Left lung (tissue), 10 donors: ENCODE data around the gene PRLR. TPM values are rescaled to one million over a fixed set of nuclear protein-coding genes. Genes with fewer than 3 reads are reported as not detected.

Source experiments
- ATAC-seq: fragments of 200-7000 bp; cut with Tn5 transposase; one replicate; pipeline ENCODE4 v1.9.1; 2020; ENCODE audit warnings: moderate library complexity
- DNase-seq, 4 donors: peaks; one replicate each; pipeline ENCODE4 v3.0.0-alpha.2; 2013 to 2020
- H3K27ac ChIP-seq, 2 donors: fragments of 200-600 bp; sonication (generic) in 1 of 2; one replicate each; pipeline versions ENCODE4 v1.5.0 to v1.8.0; 2020 to 2021
- H3K27me3 ChIP-seq, 2 donors: fragments of 200-600 bp; sonication (generic) in 1 of 2; one replicate each; pipeline versions ENCODE4 v1.5.0 to v1.8.0; 2020 to 2021
- H3K36me3 ChIP-seq, 2 donors: fragments of 200-600 bp; sonication (generic) in 1 of 2; one replicate each; pipeline versions ENCODE4 v1.5.0 to v1.8.0; 2020 to 2021
- H3K4me1 ChIP-seq, 2 donors: fragments of 200-600 bp; one replicate each; pipeline ENCODE4 v1.8.0; 2021
- H3K4me3 ChIP-seq, 2 donors: fragments of 200-600 bp; sonication (generic) in 1 of 2; one replicate each; pipeline versions ENCODE4 v1.5.0 to v1.8.0; 2020 to 2021; ENCODE audit warnings: mild to moderate bottlenecking in 1 of 2
- H3K9me3 ChIP-seq, 2 donors: fragments of 200-600 bp; sonication (generic) in 1 of 2; one replicate each; pipeline versions ENCODE4 v1.5.0 to v1.8.0; 2020 to 2021
- intact Hi-C, 2 donors: fragments of 100-400 bp; cut with DNase I; formaldehyde crosslinking; loops; one replicate each; pipeline versions ENCODE4 v1.11.2 to v1.14.2; 2022
- polyA plus RNA-seq, 6 donors: library from polyadenylated mRNA; unstranded; fragments of 120-200 nt; gene quantifications; one replicate each; pipeline ENCODE4 v1.2.1, GENCODE V29; 2013; ENCODE audit not compliant: insufficient read length in 6 of 6
- total RNA-seq, 2 donors: library from RNA; stranded (reverse); fragmentation: NEBNext Ultra II Directional; extraction: Animal tissue kit (Norgen Biotek cat#: 25700); gene quantifications; one replicate each; pipeline ENCODE4 v1.2.1, GENCODE V29; 2021
- TF ChIP-seq, protein P1 (sequence below), 2 donors: fragments of 200-600 bp; sonication (generic) in 1 of 2; IDR thresholded peaks; one replicate each; pipeline versions ENCODE4 v1.5.0 to v1.8.0; 2021; ENCODE audit warnings: antibody characterized with exemption in 2 of 2
- donor health status: DM: no; HTN: yes; CAD: no.
- donor health status: DM: no; HTN: no; CAD: no.

The PRLR gene
- total and polyA plus RNA-seq, 8 donors: 0.84 to 4.1 (median 2.5) TPM

- ATAC-seq (no peak), DNase-seq (no peak)
- TF ChIP-seq, protein P1, sequence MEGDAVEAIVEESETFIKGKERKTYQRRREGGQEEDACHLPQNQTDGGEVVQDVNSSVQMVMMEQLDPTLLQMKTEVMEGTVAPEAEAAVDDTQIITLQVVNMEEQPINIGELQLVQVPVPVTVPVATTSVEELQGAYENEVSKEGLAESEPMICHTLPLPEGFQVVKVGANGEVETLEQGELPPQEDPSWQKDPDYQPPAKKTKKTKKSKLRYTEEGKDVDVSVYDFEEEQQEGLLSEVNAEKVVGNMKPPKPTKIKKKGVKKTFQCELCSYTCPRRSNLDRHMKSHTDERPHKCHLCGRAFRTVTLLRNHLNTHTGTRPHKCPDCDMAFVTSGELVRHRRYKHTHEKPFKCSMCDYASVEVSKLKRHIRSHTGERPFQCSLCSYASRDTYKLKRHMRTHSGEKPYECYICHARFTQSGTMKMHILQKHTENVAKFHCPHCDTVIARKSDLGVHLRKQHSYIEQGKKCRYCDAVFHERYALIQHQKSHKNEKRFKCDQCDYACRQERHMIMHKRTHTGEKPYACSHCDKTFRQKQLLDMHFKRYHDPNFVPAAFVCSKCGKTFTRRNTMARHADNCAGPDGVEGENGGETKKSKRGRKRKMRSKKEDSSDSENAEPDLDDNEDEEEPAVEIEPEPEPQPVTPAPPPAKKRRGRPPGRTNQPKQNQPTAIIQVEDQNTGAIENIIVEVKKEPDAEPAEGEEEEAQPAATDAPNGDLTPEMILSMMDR (IDR thresholded peaks at IDR 0.05): no peak
- H3K36me3 ChIP-seq: no peaks in the 10 kb centered on the region
- H3K27me3 ChIP-seq: no peaks in the 10 kb centered on the region
- H3K9me3 ChIP-seq: no peaks in the 10 kb centered on the region
- intact Hi-C loops: no loop called here
- no peaks in the 10 kb centered on the region for H3K4me1 ChIP-seq
- no peak overlapping the region for H3K4me3 ChIP-seq
- no peak overlapping the region for H3K27ac ChIP-seq
Observed at GRCh38 chr5:35101016-35101415, 129.3 kb downstream of the PRLR start.

DNA sequence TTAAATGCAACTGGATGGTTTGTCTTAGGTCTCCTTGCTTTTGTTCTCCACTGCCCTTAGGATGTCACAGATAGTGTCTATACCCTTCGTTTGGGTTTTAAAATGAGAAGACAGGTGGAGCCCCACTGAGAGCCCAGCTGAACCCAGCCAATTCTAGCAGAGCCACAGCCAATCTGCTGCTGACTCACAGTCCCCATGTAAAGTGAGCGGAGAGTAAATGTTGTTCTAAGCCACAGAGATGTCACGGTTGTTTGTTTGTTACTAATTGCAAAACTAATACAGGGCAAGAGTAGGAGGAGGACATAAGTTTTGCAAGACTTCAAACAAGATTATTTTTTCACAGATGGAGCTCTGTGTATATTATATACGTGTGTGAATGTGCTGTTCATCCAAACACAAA, 132.1 kb downstream of the PRLR start:
- intact Hi-C loops: no loop called here
- TF ChIP-seq, protein P1 (IDR thresholded peaks at IDR 0.05): no peak
- Histone ChIP-seq H3K4me1 (no peaks in the 10 kb centered on the region), H3K27me3 (no peaks in the 10 kb centered on the region), H3K27ac (no peak overlapping the region), H3K4me3 (no peak overlapping the region), H3K9me3 (no peaks in the 10 kb centered on the region), H3K36me3 (no peaks in the 10 kb centered on the region)
- DNase-seq (no peak), ATAC-seq (no peak)

GRCh38 chr5:35096932-35097331, 133.4 kb downstream of the PRLR start:
- intact Hi-C loops: no loop called here
- no peaks in the 10 kb centered on the region for H3K9me3 ChIP-seq
- ATAC-seq: no peak

DNA sequence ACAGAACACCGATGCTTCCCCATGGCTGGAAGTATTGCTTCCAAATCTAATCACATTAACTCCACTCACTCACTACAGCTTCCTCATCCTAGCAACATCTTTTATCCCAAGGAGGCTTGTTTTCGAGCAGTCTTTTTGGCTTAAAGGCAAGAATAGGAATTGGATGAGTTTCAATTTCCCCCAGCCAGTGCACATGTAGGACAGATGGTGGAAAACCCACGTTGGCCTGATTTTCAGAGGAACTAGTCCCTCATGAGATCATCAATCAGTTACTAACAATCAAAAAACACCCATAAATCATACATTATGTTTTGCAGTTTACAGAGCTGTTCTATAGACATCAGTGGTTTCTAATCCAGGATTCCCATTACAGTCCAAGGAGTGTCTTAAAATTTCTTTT, 134.1 kb downstream of the PRLR start:
- DNase-seq: no peak
- TF ChIP-seq, protein P1 (IDR thresholded peaks at IDR 0.05): no peak
- Histone ChIP-seq H3K4me1 (no peaks in the 10 kb centered on the region), H3K27me3 (no peaks in the 10 kb centered on the region), H3K4me3 (no peak overlapping the region), H3K27ac (no peak overlapping the region), H3K36me3 (no peaks in the 10 kb centered on the region), H3K9me3 (no peaks in the 10 kb centered on the region)
- intact Hi-C loops: no loop called here
- ATAC-seq: no peak

More at GRCh38 chr5:35096932-35097331, 133.4 kb downstream of the PRLR start:
- DNase-seq: no peak
- Histone ChIP-seq H3K27ac (no peak overlapping the region), H3K27me3 (no peaks in the 10 kb centered on the region), H3K36me3 (no peaks in the 10 kb centered on the region), H3K4me1 (no peaks in the 10 kb centered on the region), H3K4me3 (no peak overlapping the region)
- TF ChIP-seq, protein P1 (IDR thresholded peaks at IDR 0.05): no peak

DNA sequence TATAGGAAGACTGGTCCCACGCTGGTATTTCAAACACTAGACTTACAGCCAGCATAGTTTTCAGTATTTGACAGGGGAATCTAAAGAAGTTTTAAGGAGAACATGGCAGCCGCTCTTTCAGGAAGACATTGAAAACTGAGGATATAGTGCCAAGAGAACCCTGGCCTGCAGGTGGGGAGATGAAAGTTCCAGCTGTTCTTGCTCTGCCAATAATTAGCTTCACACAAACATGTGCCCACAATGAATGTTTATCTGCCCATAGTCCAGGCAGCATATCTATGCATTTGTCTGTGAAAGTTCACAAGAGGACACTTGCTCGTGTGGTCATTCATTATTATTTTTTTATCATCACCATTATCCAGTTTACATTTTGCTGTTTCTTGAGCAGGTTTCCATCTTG, 134.9 kb downstream of the PRLR start:
- intact Hi-C loops: no loop called here
- TF ChIP-seq, protein P1 (IDR thresholded peaks at IDR 0.05): no peak
- ATAC-seq (no peak), DNase-seq (no peak)
- no peak overlapping the region for H3K4me3 ChIP-seq
- no peak overlapping the region for H3K27ac ChIP-seq
- no peaks in the 10 kb centered on the region for H3K36me3 ChIP-seq
- no peaks in the 10 kb centered on the region for H3K9me3 ChIP-seq
- no peaks in the 10 kb centered on the region for H3K4me1 ChIP-seq
- H3K27me3 ChIP-seq: no peaks in the 10 kb centered on the region
